BJ (cell line): ENCODE measurements around the gene APOL4. TPM values are rescaled to one million over a fixed set of nuclear protein-coding genes. Genes with fewer than 3 reads are reported as not detected.
A peak's percentile ranks its signal among the peaks of the same experiment; 100 is the strongest.

Source experiments
- CTCF ChIA-PET: fragments of 350-600 bp; formaldehyde crosslinking; extraction: SDS; loops from one replicate; lab custom pipeline; 2021; ENCODE audit warnings: antibody characterized with exemption, inconsistent platforms; lab: Yijun Ruan, JAX
- POLR2A ChIA-PET: fragments of 300-600 bp; sonication (Branson Sonifier 250); formaldehyde crosslinking; extraction: SDS; loops from one replicate; lab custom pipeline; 2021; ENCODE audit warnings: antibody characterized with exemption; lab: Charles Lee
- DNase-seq: peaks from one replicate; pipeline ENCODE4 v3.0.0-alpha.2; 2011; ENCODE audit warnings: low read depth
- H3K27me3 ChIP-seq: 2 replicates; pipeline ENCODE4 v1.6.0; 2011; ENCODE audit warnings: low read length; ENCODE audit not compliant: control insufficient read depth, insufficient read depth
- H3K36me3 ChIP-seq: 2 replicates; pipeline ENCODE4 v1.5.1; 2011; ENCODE audit warnings: low read length; ENCODE audit not compliant: control insufficient read depth, insufficient read depth
- H3K4me3 ChIP-seq: 2 replicates; pipeline ENCODE4 v1.5.1; 2011; ENCODE audit warnings: low read depth, mild to moderate bottlenecking, control low read depth, low read length
- polyA plus RNA-seq: library from polyadenylated mRNA; depleted of rRNA; stranded (reverse); fragments of >200 nt; gene quantifications from 2 replicates; pipeline ENCODE4 v1.2.3, GENCODE V29; 2011
- TF ChIP-seq, protein P1 (sequence below): IDR thresholded peaks from 2 replicates; pipeline ENCODE4 v1.5.1; 2011; ENCODE audit warnings: low read depth, mild to moderate bottlenecking, control low read depth, inconsistent platforms, low read length, moderate library complexity; ENCODE audit not compliant: insufficient read depth

APOL4 gene
- polyA plus RNA-seq, 1 experiment, result 0.16 TPM

DNA sequence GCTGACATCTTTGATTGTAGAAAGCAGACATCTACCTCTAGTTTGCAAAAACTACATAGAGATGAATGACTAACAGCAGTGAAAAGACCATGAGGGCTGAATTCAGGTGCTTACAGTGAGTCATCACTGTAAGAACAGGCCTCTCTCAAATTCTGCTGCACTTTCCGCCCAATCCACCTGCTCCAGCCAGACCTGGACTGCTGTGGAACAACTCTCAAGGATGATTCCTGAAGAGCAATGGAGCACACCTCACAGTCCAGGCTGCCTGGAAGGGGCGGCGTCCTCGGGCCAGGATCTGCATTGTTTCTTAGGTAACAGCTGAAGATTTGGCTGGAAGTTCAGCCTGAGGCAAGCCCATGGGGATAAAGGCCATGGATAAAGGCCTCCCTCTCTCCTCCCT lies 22.6 kb upstream of the APOL4 start:
- H3K36me3 ChIP-seq, result peaks cover 8% of the 10 kb centered on the region
- ChIA-PET CTCF (no interaction called here), POLR2A (no interaction called here)
- TF ChIP-seq, protein P1, sequence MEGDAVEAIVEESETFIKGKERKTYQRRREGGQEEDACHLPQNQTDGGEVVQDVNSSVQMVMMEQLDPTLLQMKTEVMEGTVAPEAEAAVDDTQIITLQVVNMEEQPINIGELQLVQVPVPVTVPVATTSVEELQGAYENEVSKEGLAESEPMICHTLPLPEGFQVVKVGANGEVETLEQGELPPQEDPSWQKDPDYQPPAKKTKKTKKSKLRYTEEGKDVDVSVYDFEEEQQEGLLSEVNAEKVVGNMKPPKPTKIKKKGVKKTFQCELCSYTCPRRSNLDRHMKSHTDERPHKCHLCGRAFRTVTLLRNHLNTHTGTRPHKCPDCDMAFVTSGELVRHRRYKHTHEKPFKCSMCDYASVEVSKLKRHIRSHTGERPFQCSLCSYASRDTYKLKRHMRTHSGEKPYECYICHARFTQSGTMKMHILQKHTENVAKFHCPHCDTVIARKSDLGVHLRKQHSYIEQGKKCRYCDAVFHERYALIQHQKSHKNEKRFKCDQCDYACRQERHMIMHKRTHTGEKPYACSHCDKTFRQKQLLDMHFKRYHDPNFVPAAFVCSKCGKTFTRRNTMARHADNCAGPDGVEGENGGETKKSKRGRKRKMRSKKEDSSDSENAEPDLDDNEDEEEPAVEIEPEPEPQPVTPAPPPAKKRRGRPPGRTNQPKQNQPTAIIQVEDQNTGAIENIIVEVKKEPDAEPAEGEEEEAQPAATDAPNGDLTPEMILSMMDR, result no peak
- H3K27me3 ChIP-seq, result peaks cover 9% of the 10 kb centered on the region
- no peak overlapping the region for H3K4me3 ChIP-seq
- DNase-seq, result no peak

DNA sequence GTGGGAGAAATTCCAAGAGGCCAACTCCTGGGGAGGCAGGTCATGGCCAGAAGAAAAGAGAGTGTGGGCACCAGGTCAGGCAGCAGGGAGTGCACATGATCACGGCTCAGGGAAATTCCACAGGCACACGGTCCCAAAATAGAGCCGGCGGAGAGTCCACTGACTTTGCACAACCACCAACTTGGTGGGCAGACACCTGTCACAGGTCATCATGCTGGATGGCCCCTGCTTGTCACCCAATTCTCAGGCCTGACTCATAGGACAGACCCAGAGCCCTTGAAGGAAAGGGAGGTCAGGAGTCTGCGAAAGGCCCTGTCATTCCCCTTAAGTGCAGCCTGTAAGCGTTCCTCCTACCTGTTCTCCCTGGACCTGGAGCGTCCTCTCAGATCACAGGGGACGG lies 21.9 kb upstream of the APOL4 start:
- Histone ChIP-seq H3K4me3 (no peak overlapping the region), H3K27me3 (peaks cover 11% of the 10 kb centered on the region), H3K36me3 (peaks cover 5% of the 10 kb centered on the region)
- TF ChIP-seq, protein P1, result no peak
- no peak for DNase-seq
- ChIA-PET CTCF (interaction anchor here (0.9 to 1.1 kb wide), 2 partner anchors 12 to 19 kb away, joined by 3 to 4 read pairs; no protein-coding TSS in a partner anchor), POLR2A (no interaction called here)

DNA sequence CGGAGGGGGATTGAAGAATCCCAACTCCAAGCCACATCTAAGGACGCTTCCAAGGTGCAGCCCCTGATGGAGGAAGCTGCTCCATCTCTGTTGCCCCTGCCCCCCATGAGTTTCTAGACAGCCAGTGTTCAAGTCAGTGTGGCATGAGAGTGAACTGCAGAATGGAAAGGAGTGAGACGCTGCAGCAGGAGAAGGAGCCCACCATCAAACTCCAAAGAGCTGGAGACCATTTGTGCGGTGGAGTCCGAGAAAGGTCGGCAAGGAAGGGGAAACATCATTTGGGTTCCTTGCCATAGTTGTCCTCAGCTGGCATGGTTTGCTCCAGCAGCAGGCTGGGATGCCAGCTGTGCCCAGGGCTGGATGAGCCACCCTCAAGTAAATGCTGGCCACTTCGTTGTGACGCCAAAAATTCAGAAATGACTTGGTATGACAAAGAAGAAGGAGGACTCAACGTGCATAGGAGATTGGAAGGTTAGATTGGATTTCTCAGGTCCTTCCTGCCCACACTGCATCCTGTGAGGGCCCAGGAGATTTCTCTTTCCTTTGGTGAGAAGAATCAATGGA lies 21.4 kb upstream of the APOL4 start:
- CTCF ChIA-PET, result interaction anchor here (0.9 to 1.1 kb wide), 2 partner anchors 12 to 19 kb away, joined by 3 to 4 read pairs; no protein-coding TSS in a partner anchor

DNA sequence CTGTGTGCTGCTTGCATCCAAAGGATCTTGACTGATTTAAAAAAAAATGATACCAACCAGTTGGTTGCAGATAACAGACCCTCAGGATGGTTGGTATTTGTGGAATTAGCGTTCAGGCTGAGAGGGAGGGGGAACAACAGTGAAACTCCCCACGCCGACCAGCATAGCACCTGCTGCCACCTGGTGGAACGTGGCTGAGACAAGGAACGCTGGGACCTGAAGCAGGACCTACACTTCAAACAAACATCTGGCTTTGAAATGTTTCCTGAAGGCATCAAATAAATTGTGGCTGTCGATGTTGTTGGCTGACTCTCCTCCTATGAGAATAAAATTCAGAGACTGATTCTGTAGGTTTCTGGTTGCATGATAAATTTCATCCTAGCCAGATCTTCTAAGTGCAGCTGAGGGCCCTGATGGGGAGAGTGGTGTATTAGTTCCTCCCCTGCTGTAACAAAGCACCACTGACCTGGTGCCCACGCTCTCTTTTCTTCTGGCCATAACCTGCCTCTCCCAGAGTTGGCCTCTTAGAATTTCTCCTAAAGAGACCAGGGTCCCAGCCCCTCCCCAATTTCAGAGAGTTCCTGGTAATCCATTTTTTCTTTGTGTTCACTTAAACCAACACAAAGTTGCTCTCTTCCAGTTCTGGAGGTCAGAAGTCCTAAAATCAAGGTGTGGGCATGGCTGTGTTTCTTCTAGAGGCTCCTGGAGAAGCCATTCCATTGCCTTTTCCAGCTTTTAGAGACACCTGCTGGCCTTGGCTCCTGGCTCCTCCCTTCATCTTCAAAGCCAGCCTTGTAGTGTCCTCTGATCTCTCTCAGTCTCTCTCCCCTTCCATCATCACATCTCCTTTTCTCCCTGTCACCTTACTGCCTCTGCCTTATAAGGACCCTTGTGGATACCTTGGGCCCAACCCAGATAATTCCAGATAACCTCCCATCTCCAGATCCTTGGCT lies 20.5 kb upstream of the APOL4 start:
- ChIA-PET CTCF (interaction anchor here (0.9 to 1.1 kb wide), 2 partner anchors 11 to 18 kb away, joined by 3 to 4 read pairs; no protein-coding TSS in a partner anchor), POLR2A (no interaction called here)
- Histone ChIP-seq H3K36me3 (no peaks in the 10 kb centered on the region; the same call in 1 of the 2 replicates), H3K4me3 (no peak overlapping the region), H3K27me3 (peaks cover 16% of the 10 kb centered on the region)
- DNase-seq, result no peak
- TF ChIP-seq, protein P1, result peak; percentile 63

More for the DNA sequence above, 21.4 kb upstream of the APOL4 start:
- peaks cover 5% of the 10 kb centered on the region for H3K36me3 ChIP-seq
- no peak for DNase-seq
- H3K4me3 ChIP-seq, result no peak overlapping the region
- TF ChIP-seq, protein P1, result no peak
- H3K27me3 ChIP-seq, result peaks cover 12% of the 10 kb centered on the region
- POLR2A ChIA-PET, result no interaction called here

DNA sequence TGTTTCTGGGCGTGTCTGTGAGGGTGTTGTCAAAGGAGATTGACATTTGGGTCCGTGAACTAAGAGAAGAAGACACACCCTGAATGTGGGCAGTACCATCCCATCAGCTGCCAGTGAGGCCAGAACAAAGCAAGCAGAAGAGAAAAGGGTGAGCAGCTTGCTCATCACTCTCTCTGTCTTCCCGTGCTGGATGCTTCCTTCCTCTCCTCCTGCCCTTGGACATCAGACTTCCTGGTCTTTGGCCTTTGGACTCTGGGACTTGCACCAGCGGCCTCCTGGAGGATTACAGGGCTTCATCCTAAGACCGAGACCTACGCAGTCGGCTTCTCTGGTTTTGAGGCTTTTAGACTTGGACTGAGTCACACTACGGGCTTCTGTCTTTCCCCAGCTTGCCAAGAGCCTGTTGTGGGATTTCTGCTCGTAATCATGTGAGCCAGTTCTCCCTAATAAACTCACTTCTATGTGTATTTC lies 18.9 kb upstream of the APOL4 start:
- POLR2A ChIA-PET, result no interaction called here
- H3K4me3 ChIP-seq, result no peak overlapping the region
- TF ChIP-seq, protein P1, result no peak
- CTCF ChIA-PET, result no interaction called here
- no peak for DNase-seq
- no peaks in the 10 kb centered on the region for H3K36me3 ChIP-seq
- peaks cover 18% of the 10 kb centered on the region for H3K27me3 ChIP-seq
